AG09319 (cell line): ENCODE measurements around the gene DNAAF5.

Source experiments
- DNase-seq: peaks from one replicate; pipeline ENCODE4 v3.0.0-alpha.2; 2010; ENCODE audit warnings: low read depth; ENCODE audit errors: extremely low read depth
- CTCF ChIP-seq: IDR thresholded peaks from 2 replicates; pipeline ENCODE4 v1.5.1; 2011; ENCODE audit warnings: low read depth, mild to moderate bottlenecking, inconsistent platforms, low read length, moderate library complexity

Gene DNAAF5

GRCh38 chr7:725223-726005, 1.1 kb upstream of the DNAAF5 start:
- no peak for TF ChIP-seq CTCF
- DNase-seq = no peak

- no peak for TF ChIP-seq CTCF
- no peak for DNase-seq
These were observed 280 bp downstream of the DNAAF5 start for GRCh38 chr7:726854-727103.

- DNase-seq = no peak
- no peak for TF ChIP-seq CTCF
These were observed 756 bp downstream of the DNAAF5 start, which contains the start of gene PRKAR1B for GRCh38 chr7:727104-727805. Gene PRKAR1B, minus strand, starts transcription at chr7:727281. Its CDS starts 15,776 bp downstream, at chr7:711505.

- DNase-seq = no peak
- no peak; the same call in none of the 2 replicates for TF ChIP-seq CTCF
These were observed 1.4 kb downstream of the DNAAF5 start for GRCh38 chr7:727806-728460.

- DNase-seq = no peak
- TF ChIP-seq CTCF = no peak
These were observed 2.1 kb downstream of the DNAAF5 start for GRCh38 chr7:728602-729001.

- DNase-seq = no peak
- no peak for TF ChIP-seq CTCF
These were observed 2.9 kb downstream of the DNAAF5 start for GRCh38 chr7:729140-730000.
